HG03025 (cell line): ENCODE results near the gene MGMT.

Experiments
- ATAC-seq: cut with Tn5 transposase; IDR thresholded peaks from one replicate; pipeline ENCODE4 v1.9.1; 2021; ENCODE audit warnings: mild to moderate bottlenecking, moderate library complexity; ENCODE audit not compliant: unreplicated experiment, low FRiP score

MGMT gene

GRCh38 chr10:129717816-129718547, 250.9 kb downstream of the MGMT start:
- no peak for ATAC-seq

GRCh38 chr10:129718548-129719414, 251.7 kb downstream of the MGMT start:
- no peak for ATAC-seq

GRCh38 chr10:129719415-129719739, 252.3 kb downstream of the MGMT start:
- ATAC-seq: no peak

DNA sequence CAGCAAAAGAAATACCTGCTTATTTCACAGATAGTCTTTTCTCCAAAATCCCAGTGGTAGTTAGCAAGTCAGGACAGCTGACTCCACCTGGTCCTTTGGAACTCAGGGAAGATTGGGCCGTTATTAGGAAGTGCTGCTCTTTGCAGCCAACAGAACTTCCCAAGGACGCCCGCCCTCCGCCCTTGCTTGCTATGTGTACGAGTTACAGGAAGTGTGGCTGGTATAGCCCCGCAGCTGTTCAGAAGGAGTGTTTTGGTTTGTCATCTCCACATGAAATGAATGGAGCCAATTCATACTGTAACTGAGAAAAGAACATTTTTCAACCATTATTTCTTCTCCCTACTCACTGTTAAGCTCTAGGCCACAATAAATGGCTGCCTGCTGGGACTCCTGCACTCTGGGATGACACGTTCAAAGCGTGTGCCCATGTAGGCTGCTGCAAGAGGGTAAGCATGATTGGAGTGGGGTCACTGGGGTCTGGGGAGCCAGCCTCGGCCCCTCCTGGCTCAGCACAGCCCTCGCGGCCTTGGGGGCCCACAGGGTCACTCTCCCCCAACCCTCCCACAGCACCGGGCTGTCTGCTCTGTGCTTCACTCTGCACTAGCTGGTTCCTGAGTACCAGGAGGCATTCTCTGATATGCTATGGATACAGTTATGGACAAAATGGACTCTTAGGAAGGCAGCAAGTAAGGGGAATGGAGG, 253.0 kb downstream of the MGMT start:
- ATAC-seq: no peak

- ATAC-seq: no peak
Observed at GRCh38 chr10:129725011-129725410, 258.0 kb downstream of the MGMT start.

GRCh38 chr10:129725482-129725881, 258.4 kb downstream of the MGMT start:
- no peak for ATAC-seq

- ATAC-seq: no peak
Observed at GRCh38 chr10:129725890-129726631, 259.0 kb downstream of the MGMT start.

GRCh38 chr10:129727071-129727470, 260.0 kb downstream of the MGMT start:
- ATAC-seq: no peak

DNA sequence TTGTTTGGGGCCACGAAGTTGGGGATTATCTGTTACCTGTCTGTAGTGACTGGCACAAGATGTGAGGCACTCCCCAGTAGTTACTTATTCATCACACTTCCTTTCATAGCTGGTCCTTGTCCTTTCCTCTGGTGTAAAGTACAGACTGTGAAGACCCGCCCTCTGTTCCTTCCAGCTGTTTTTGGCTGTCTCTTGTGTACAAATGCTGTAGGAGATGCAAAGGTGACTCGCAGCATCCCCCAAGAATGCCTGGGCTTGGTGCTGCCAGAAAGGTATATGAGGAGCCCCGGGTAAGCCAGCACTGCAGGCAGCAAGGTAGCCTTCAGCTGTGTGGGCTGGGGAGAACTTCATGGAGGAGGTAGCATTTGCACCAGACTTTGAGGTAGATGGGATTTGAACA, 260.5 kb downstream of the MGMT start:
- no peak for ATAC-seq

DNA sequence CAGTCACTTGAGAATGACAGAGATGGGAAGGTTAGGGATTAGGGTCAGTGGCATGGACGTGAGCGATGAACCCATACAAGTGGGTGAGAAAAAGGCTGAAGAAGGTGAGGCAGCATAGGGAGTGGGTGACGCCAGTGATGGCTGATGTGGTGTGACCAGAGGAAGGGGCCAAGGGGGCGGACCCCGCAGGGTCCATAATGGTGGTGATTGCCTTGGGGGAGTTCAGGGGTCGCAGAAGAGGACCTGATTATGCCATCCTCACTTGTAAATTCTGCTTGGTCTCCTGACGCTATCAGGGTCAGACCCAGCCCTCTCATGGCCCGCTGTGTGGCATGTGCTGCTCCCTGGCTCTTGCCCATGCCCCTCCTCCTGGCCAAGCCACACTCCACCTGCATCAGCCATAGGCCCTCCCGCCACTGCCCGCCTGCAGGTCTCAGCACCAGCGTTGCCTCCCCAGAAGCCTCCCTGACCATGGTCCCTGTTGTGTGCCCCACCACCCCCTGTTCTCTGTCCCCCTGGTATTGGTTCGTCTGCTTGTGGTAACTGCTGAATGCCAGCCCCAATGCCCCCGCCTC, 261.3 kb downstream of the MGMT start:
- ATAC-seq: no peak

- no peak for ATAC-seq
Observed at GRCh38 chr10:129728905-129729795, 262.1 kb downstream of the MGMT start.

GRCh38 chr10:129730272-129730992, 263.4 kb downstream of the MGMT start:
- ATAC-seq: no peak

DNA sequence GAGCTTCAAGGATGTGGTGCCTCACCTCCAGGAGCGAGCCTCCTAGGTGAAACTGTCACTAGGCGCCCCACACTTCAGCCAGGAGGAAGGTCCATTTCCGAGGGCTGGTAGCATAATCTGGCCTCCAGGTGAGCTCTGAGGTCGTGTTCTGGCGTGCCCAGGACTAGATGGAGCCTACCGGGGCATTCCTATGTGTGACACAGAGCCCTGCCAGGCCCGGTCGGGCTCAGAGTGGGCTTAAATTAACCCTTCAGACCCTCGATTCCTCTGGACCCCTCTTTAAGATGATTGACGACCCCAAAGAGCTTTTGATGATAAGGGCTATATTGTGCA, 263.9 kb downstream of the MGMT start:
- ATAC-seq: no peak

- ATAC-seq: no peak
Observed at GRCh38 chr10:129740532-129741279, 273.7 kb downstream of the MGMT start.

GRCh38 chr10:129741280-129741977, 274.4 kb downstream of the MGMT start:
- no peak for ATAC-seq

GRCh38 chr10:129741978-129742741, 275.1 kb downstream of the MGMT start:
- ATAC-seq: no peak
